HCT116 (cell line): ENCODE measurements around the gene PRKG1. TPM values are rescaled to one million over a fixed set of nuclear protein-coding genes. Genes with fewer than 3 reads are reported as not detected.

Source experiments
- ATAC-seq: fragments of 200-7000 bp; cut with Tn5 transposase; 2 replicates; pipeline ENCODE4 v1.9.1; 2020; ENCODE audit warnings: mild to moderate bottlenecking, moderate library complexity
- BruUV-seq: library from RNA; stranded (reverse); fragments of 400-500 nt; replicated peaks from 2 replicates; lab custom pipeline; 2021; lab: Mats Ljungman, UMichigan
- CTCF ChIA-PET: fragments of 300-600 bp; sonication (Branson Sonifier 250); formaldehyde crosslinking; loops from one replicate; lab custom pipeline; 2021; ENCODE audit warnings: antibody characterized with exemption; lab: Charles Lee
- POLR2A ChIA-PET: fragments of 300-600, 350-600 bp; sonication (Branson Sonifier 250); formaldehyde crosslinking; loops from one replicate; lab custom pipeline; 2021; ENCODE audit warnings: antibody characterized with exemption; lab: Charles Lee
- RAD21 ChIA-PET, 2 experiments: fragments of 300-600 bp; sonication (Branson Sonifier 250); formaldehyde crosslinking; loops; one replicate each; lab custom pipeline; 2023; ENCODE audit warnings: low total read pairs in 2 of 2; ENCODE audit not compliant: uncharacterized antibody in 2 of 2, unreplicated experiment in 2 of 2, low non-redundant PET in 1 of 2; lab: Charles Lee
- DNase-seq: peaks from one replicate; pipeline ENCODE4 v3.0.0-alpha.2; 2010; ENCODE audit warnings: low read depth, low spot score
- H2AFZ ChIP-seq: fragments of 200-600 bp; shearing (Covaris generic), sonication (generic); 2 replicates; pipeline ENCODE4 v1.6.1; 2017; ENCODE audit warnings: low read depth, mixed run types, mixed read lengths, antibody characterized with exemption, low read length; ENCODE audit not compliant: poor library complexity, severe bottlenecking
- H3K27ac ChIP-seq: 2 replicates; pipeline ENCODE4 v1.5.1; 2012; ENCODE audit warnings: low read depth, low read length
- H3K27me3 ChIP-seq: fragments of 200-600 bp; sonication (generic); 2 replicates; pipeline ENCODE4 v1.6.1; 2016; ENCODE audit warnings: mixed run types, low read length, mixed read lengths; ENCODE audit not compliant: insufficient read depth
- H3K36me3 ChIP-seq, 2 experiments: fragments of 200-500 bp in 1 of 2; fragments of 200-600 bp in 1 of 2; sonication (Bioruptor generic) in 1 of 2; sonication (generic) in 1 of 2; 2 replicates each; pipeline versions ENCODE4 v1.5.1 to v1.6.1; 2014 to 2016; ENCODE audit warnings: low read length in 2 of 2, inconsistent platforms in 1 of 2, mixed read lengths in 1 of 2, mixed run types in 1 of 2; ENCODE audit not compliant: insufficient read depth in 2 of 2, control insufficient read depth in 1 of 2
- H3K4me1 ChIP-seq, 2 experiments: fragments of 200-600 bp in 1 of 2; sonication (generic) in 1 of 2; 2 replicates each; pipeline versions ENCODE4 v1.5.1 to v1.6.1; 2012 to 2017; ENCODE audit warnings: low read length in 2 of 2, inconsistent platforms in 1 of 2, mild to moderate bottlenecking in 1 of 2, mixed read lengths in 1 of 2, mixed run types in 1 of 2, moderate library complexity in 1 of 2; ENCODE audit not compliant: insufficient read depth in 2 of 2, control insufficient read depth in 1 of 2
- H3K4me2 ChIP-seq: fragments of 200-600 bp; sonication (generic); 2 replicates; pipeline ENCODE4 v1.6.1; 2017; ENCODE audit warnings: mixed run types, low read length, mixed read lengths
- H3K4me3 ChIP-seq, 2 experiments: fragments of 200-600 bp in 1 of 2; sonication (generic) in 1 of 2; replicated peaks in 1 of 2; 2 replicates each; pipeline ENCODE4 v1.5.1; 2011 to 2016; ENCODE audit warnings: low read length in 2 of 2, control low read depth in 1 of 2, low read depth in 1 of 2, mild to moderate bottlenecking in 1 of 2, mixed read lengths in 1 of 2, mixed run types in 1 of 2
- H3K79me2 ChIP-seq: fragments of 200-600 bp; sonication (generic); 2 replicates; pipeline ENCODE4 v1.6.1; 2017; ENCODE audit warnings: mild to moderate bottlenecking, mixed run types, low read length, moderate library complexity, mixed read lengths; ENCODE audit not compliant: insufficient read depth
- H3K9ac ChIP-seq: fragments of 200-600 bp; sonication (generic); 2 replicates; pipeline ENCODE4 v1.6.1; 2016; ENCODE audit warnings: low read length, mixed read lengths
- H3K9me2 ChIP-seq: fragments of 200-600 bp; sonication (generic), shearing (Covaris generic); 2 replicates; pipeline ENCODE4 v1.6.1; 2017; ENCODE audit warnings: mixed run types, mild to moderate bottlenecking, moderate library complexity; ENCODE audit not compliant: insufficient read depth
- H3K9me3 ChIP-seq, 2 experiments: fragments of 200-500 bp in 1 of 2; fragments of 200-600 bp in 1 of 2; sonication (Bioruptor generic) in 1 of 2; sonication (generic) in 1 of 2; 2 replicates each; pipeline ENCODE4 v1.6.1; 2014 to 2017; ENCODE audit warnings: low read length in 2 of 2, mixed read lengths in 2 of 2, inconsistent platforms in 1 of 2, low read depth in 1 of 2, mild to moderate bottlenecking in 1 of 2, mixed run types in 1 of 2, moderate library complexity in 1 of 2; ENCODE audit not compliant: control insufficient read depth in 1 of 2, insufficient read depth in 1 of 2
- H4K20me1 ChIP-seq: fragments of 200-600 bp; sonication (generic), shearing (Covaris generic); 2 replicates; pipeline ENCODE4 v1.6.1; 2017; ENCODE audit warnings: mixed run types, mild to moderate bottlenecking, moderate library complexity; ENCODE audit not compliant: insufficient read depth
- RAD21 ChIP-seq: IDR thresholded peaks from 2 replicates; pipeline ENCODE4 v1.6.1; 2012; ENCODE audit warnings: low read depth, mild to moderate bottlenecking
- SP1 ChIP-seq: IDR thresholded peaks from 2 replicates; pipeline ENCODE4 v1.6.1; 2012; ENCODE audit warnings: low read depth
- SRF ChIP-seq: IDR thresholded peaks from 2 replicates; pipeline ENCODE4 v1.6.1; 2012; ENCODE audit warnings: low read depth
- YY1 ChIP-seq: IDR thresholded peaks from 2 replicates; pipeline ENCODE4 v1.6.1; 2011; ENCODE audit warnings: low read length, low read depth, moderate library complexity, mild to moderate bottlenecking; ENCODE audit not compliant: insufficient replicate concordance; ENCODE audit errors: extremely low read depth
- ZFX ChIP-seq: fragments of 450-650 bp; IDR thresholded peaks from 2 replicates; pipeline ENCODE4 v1.6.1; 2017
- intact Hi-C: fragments of 100-400 bp; cut with micrococcal nuclease; formaldehyde crosslinking; loops from 2 replicates; pipeline ENCODE4 v1.10.0; 2022
- total RNA-seq: library from RNA; stranded (reverse); gene quantifications from one replicate; pipeline ENCODE4 v1.2.1, GENCODE V29; 2021; ENCODE audit not compliant: unreplicated experiment
- TF ChIP-seq, protein P1 (sequence below): IDR thresholded peaks from 2 replicates; pipeline ENCODE4 v1.6.1; 2011; ENCODE audit warnings: mild to moderate bottlenecking, low read length, moderate library complexity; ENCODE audit not compliant: insufficient replicate concordance; ENCODE audit errors: extremely low read depth
- TF ChIP-seq, protein P2 (sequence below): IDR thresholded peaks from 2 replicates; pipeline ENCODE4 v1.6.1; 2012
- TF ChIP-seq, protein P3 (sequence below): IDR thresholded peaks from 2 replicates; pipeline ENCODE4 v1.6.1; 2012; ENCODE audit warnings: low read depth

PRKG1 gene
- total RNA-seq, 1 experiment from 2014 or later, result 1.4 TPM

DNA sequence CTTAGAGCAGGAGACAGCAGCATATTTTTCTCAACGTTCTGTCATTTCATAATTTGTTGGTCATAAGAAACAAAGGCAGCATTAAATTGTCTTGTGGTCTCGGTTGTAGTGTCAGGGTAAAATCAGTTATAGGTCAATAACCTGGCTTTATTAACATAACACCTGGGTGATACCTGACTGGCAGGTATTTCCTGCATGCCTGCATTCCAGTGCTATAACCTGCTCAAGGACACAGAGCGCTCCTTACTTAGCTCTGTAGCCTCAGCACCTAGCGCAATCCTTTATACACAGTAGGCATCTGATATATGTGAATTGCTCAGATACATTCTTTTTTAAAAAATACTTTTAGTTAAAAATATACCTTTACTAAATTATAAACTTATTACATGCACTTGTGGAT lies 38.9 kb upstream of the PRKG1 start (continued):
- TF ChIP-seq, protein P1, sequence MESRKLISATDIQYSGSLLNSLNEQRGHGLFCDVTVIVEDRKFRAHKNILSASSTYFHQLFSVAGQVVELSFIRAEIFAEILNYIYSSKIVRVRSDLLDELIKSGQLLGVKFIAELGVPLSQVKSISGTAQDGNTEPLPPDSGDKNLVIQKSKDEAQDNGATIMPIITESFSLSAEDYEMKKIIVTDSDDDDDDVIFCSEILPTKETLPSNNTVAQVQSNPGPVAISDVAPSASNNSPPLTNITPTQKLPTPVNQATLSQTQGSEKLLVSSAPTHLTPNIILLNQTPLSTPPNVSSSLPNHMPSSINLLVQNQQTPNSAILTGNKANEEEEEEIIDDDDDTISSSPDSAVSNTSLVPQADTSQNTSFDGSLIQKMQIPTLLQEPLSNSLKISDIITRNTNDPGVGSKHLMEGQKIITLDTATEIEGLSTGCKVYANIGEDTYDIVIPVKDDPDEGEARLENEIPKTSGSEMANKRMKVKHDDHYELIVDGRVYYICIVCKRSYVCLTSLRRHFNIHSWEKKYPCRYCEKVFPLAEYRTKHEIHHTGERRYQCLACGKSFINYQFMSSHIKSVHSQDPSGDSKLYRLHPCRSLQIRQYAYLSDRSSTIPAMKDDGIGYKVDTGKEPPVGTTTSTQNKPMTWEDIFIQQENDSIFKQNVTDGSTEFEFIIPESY, result no peak
- TF ChIP-seq SRF (no peak), ZFX (no peak), RAD21 (no peak), SP1 (no peak), YY1 (no peak)
- TF ChIP-seq, protein P2, sequence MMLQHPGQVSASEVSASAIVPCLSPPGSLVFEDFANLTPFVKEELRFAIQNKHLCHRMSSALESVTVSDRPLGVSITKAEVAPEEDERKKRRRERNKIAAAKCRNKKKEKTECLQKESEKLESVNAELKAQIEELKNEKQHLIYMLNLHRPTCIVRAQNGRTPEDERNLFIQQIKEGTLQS, result no peak
- TF ChIP-seq, protein P3, sequence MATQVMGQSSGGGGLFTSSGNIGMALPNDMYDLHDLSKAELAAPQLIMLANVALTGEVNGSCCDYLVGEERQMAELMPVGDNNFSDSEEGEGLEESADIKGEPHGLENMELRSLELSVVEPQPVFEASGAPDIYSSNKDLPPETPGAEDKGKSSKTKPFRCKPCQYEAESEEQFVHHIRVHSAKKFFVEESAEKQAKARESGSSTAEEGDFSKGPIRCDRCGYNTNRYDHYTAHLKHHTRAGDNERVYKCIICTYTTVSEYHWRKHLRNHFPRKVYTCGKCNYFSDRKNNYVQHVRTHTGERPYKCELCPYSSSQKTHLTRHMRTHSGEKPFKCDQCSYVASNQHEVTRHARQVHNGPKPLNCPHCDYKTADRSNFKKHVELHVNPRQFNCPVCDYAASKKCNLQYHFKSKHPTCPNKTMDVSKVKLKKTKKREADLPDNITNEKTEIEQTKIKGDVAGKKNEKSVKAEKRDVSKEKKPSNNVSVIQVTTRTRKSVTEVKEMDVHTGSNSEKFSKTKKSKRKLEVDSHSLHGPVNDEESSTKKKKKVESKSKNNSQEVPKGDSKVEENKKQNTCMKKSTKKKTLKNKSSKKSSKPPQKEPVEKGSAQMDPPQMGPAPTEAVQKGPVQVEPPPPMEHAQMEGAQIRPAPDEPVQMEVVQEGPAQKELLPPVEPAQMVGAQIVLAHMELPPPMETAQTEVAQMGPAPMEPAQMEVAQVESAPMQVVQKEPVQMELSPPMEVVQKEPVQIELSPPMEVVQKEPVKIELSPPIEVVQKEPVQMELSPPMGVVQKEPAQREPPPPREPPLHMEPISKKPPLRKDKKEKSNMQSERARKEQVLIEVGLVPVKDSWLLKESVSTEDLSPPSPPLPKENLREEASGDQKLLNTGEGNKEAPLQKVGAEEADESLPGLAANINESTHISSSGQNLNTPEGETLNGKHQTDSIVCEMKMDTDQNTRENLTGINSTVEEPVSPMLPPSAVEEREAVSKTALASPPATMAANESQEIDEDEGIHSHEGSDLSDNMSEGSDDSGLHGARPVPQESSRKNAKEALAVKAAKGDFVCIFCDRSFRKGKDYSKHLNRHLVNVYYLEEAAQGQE, result no peak

DNA sequence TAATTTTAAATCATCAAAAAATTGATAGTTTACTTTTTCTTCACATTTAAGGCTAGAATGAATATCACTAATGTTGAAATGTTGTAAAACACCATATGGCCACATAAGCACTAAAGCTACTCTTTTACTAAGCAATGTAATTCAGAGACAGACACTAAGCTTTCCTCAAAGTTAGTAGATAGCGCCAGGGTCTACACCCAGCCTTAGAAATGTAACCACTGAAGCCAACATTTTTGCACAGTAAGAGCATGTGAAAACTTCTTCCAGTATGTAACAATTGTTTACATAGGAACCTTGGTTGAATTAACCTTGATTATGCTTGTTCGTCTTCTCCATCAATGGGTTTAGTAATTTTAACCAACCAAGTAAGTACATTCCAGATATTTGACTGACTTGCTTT lies 28.4 kb upstream of the PRKG1 start:
- TF ChIP-seq, protein P1, result no peak
- H3K27me3 ChIP-seq, result no peaks in the 10 kb centered on the region
- no peak overlapping the region for H3K27ac ChIP-seq
- H2AFZ ChIP-seq, result no peak overlapping the region
- no TSS peak for BruUV-seq
- no peaks in the 10 kb centered on the region for H3K36me3 ChIP-seq
- no peak overlapping the region for H3K4me3 ChIP-seq
- H3K4me2 ChIP-seq, result no peak overlapping the region
- intact Hi-C loops, result no loop called here
- CTCF ChIA-PET, result no interaction called here
- no peaks in the 10 kb centered on the region for H4K20me1 ChIP-seq
- ATAC-seq (no peak), DNase-seq (no peak)
- H3K9me3 ChIP-seq, result no peaks in the 10 kb centered on the region
- RAD21 ChIA-PET, result no interaction called here
- no peaks in the 10 kb centered on the region for H3K4me1 ChIP-seq
- H3K9ac ChIP-seq, result no peak overlapping the region
- POLR2A ChIA-PET, result no interaction called here
- H3K9me2 ChIP-seq, result no peaks in the 10 kb centered on the region
- no peaks in the 10 kb centered on the region for H3K79me2 ChIP-seq
